HG02759 (cell line): ENCODE results near the gene SYNPO.

ENCODE experiments used
- ATAC-seq: cut with Tn5 transposase; IDR thresholded peaks from one replicate; pipeline ENCODE4 v1.9.1; 2021; ENCODE audit warnings: mild to moderate bottlenecking, moderate library complexity; ENCODE audit not compliant: unreplicated experiment

The SYNPO gene, protein sequence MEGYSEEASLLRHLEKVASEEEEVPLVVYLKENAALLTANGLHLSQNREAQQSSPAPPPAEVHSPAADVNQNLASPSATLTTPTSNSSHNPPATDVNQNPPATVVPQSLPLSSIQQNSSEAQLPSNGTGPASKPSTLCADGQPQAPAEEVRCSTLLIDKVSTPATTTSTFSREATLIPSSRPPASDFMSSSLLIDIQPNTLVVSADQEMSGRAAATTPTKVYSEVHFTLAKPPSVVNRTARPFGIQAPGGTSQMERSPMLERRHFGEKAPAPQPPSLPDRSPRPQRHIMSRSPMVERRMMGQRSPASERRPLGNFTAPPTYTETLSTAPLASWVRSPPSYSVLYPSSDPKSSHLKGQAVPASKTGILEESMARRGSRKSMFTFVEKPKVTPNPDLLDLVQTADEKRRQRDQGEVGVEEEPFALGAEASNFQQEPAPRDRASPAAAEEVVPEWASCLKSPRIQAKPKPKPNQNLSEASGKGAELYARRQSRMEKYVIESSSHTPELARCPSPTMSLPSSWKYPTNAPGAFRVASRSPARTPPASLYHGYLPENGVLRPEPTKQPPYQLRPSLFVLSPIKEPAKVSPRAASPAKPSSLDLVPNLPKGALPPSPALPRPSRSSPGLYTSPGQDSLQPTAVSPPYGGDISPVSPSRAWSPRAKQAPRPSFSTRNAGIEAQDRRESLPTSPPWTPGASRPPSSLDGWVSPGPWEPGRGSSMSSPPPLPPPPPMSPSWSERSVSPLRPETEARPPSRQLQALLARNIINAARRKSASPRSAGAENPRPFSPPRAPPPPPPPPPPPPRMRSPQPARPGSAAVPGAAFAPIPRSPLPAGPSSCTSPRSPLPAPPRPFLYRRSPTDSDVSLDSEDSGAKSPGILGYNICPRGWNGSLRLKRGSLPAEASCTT

DNA sequence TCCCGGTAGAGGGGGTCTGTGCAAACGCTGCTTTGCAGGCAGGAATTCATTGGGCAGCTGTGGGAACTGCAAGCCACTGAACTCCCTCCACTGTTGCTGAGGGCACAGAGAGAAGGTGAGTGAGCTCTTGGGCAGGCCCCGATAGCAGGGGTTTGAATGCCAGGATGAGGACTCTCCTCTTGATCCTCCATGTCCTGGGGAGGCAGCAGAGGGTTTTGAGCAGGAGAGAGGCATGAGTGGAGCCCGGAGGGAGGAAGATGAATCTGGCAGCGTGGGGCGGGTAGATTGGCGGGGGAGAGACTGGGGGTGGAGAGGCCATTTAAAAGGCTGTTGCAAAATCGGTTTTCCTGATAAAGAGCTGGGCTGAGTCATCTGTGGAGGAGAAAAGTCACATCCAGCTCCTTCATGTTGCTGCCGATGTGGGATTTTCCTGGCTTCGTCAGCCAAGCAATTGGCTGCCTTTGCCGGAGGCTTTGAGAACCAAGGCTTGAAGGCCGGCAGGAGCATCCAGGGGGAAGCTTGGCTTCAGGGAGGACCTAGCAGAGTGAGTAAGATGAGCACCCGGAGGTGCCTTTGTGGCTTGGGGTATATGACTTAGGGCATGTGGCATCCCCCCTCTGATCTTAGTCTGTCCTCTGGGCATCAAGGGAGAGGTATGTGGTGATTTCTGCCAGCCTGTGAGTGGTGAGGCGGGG, at the start of gene SYNPO:
Gene SYNPO, plus strand, starts transcription at position 350 of the 695 bp plus-strand sequence. CDS start 7,616 bp downstream, outside the sequence.
- ATAC-seq: no peak

DNA sequence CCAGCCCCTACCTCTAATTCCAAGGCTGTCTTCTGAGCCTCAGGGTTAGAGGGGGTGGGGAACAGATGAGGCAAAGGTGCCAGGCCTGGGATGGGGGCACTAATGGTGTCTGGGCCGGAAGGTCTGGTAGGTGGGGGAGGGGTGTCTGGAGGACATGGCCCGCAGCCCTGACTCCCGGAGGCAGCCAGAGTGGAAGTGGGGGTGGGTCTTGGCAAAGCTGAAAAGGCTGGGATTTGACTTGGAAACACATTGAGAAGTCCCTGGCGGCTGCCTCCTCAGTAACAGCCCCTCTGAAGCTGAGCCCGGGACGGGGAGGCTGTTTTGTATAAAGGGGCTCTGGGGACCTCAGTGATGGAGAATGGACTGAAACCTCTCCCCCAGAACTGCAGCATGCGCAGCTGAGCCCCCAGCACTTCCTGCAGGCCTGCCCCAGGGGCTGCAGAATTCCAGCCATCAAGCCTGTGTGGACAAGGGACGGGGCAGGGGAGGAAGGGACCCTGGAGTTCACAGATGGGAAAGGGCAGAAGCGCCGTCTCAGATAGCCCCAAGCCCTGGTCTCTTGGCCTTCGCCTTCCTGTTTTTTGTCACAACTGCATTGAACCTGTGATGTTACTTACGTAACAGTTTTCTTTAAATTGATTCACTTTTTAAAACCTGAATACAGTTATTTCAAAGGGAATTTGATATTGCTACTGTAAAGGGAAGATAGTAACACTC, 49.3 kb upstream of the SYNPO start:
- no peak for ATAC-seq

DNA sequence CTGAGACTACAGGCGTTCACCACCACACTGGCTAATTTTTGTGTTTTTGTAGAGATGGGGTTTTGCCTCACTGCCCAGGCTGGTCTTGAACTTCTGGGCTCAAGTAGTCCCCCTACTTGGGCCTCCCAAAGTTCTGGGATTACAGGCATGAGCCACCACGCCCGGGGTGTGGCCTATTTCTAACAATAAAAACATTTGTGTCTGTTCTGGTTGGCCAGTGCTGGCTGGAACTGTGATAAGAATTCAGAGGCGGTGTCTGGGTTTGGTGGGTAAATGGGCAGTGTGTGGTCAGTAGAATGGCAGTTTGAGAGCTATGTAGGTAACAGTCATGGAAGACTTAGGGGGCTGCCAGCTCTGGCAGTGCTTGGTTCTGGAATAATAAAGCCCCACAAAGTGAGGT, 46.9 kb upstream of the SYNPO start:
- no peak for ATAC-seq

DNA sequence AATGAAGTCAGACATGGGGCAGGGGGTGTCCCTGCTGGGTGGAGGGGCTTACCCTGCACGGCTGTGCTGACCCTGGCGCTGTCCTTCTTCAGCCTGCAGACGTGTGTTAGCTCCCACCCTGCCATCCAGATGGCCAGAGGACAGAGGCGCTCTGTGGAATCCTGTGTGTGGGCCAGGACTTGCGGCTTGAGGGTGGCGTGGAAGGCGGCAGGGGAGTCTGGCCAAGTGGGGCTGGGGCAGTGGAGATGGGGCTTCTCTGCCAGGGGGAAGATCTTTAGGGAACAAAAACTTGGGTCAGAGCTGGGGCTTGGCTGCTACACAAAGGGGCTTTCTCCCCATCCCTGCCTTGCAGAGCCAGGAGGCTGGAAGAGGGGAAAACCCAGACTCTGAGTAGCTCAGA, 46.5 kb upstream of the SYNPO start:
- no peak for ATAC-seq

DNA sequence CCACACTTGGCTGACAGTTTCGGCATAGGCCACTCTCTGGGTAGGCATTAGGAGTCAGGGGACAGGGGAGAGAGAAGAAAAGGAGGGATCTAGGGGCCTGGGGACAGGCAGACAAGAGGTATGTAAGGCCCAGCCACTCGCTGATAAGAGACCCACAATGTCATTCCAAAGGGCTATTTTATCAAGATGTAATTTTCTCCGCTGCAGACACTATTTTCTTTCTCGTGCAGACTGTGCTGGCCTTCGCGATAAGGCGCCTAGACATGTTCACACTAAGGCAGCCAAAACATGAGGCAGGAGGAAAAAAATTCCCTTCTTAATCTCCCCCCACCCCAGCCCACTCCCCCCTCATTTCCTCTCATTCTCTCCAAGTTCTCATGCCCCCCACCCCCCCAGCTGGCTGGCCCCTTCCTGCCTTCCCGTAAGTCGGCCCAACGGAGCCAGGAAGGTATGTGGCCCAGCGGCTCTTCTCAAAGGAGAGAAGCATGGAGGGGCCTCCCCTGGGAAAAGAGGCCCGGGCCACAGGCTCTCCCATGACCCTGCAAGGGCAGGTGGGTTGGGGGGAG, 44.9 kb upstream of the SYNPO start:
- ATAC-seq: no peak

DNA sequence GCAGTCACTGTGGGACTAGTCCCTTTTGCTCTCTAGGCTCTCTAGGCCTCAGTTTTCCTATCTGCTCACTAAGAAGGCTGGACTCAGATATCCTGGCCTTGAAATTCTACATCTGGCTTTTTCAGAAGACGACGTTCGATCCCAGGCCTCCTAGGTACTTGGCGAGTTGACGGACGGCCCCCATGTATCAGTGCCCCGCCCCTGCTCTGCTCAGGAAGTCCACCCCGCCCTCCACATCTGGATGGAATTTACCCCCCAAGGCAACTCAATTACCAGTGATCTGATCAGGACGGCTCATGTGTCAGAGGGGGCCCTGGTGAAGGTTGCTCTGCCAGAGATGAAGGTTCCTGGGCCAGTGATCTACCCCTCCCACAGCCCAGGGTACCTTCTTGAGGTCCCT, 44.1 kb upstream of the SYNPO start:
- no peak for ATAC-seq

DNA sequence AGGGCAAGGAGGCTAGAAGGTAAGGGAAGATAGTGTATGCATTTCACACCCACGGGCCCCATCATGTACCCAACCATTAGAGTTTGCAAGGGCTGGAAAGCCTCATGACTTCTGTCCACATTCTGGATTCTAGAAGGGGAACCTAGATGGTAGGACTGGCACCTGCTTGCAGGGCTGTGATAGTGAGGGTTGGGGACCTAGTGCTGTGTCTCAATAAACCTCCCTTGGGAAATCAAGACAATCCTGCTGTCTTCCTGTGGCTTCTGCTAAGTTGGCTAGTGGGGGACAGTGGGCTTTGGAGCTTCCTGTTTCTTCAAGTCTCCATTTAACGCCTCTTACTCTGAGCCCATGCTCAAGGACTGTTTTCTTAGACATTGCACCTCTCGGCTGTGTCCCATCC, 43.6 kb upstream of the SYNPO start:
- ATAC-seq: no peak

DNA sequence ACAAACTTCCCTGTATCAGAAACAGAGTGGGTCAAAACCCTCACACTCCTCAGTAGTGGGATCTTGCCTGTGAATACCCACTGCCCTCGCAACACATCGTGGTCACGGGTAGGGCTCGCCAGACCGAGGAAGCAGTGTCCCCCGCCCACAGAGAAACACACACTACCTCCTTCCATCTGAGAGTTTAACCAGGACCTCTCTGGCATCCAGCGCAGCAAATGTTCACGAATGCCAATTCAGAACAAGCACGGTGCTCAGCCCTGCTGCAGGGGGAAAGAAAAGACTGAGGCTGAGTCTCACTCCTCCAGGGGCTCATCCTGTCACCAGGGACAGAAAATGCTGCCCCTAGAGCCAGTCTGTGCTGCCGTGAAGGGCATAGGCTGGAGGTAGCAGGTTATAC, 42.5 kb upstream of the SYNPO start:
- ATAC-seq: no peak

DNA sequence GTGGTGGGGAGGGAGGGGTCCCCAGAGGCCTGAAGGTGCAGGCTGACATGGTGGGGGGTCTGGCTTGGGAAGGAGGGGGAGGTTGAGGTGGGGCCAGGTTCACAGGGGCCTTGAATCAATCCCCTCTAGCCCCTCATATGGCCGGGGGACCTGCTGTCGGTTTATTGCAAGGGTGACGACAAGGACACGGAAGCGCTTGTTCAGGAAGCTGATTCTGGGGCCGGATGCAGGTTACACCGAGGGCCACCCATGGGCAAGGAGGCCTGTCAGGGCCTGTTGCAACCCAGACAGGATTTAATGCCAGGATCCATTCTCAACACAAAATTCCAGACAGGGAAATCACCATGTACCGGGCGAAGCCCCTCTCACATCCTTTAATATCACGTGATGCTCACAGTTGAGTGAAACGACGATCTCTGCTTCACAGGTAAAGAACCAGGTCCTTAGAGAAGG, 41.6 kb upstream of the SYNPO start:
- no peak for ATAC-seq

DNA sequence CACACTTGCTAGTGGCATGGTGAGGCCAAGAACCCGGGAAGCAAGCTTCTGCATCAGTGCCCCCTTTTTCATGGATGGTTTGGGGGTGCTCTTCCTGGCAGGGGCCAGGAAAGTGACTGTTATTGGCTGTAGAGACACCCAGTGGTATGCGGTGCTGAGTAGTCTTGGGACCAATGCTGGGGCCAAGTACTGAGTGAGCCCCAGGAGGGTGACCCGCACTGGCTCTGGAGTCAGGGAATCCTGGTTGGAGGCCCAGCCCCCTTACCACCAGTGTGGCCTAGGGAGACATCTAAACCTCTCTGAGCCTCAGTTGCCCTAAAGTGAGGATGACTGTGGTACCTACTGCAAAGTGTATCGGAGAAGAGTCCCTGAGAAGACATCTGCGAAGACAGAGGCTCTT, 41.2 kb upstream of the SYNPO start:
- no peak for ATAC-seq

DNA sequence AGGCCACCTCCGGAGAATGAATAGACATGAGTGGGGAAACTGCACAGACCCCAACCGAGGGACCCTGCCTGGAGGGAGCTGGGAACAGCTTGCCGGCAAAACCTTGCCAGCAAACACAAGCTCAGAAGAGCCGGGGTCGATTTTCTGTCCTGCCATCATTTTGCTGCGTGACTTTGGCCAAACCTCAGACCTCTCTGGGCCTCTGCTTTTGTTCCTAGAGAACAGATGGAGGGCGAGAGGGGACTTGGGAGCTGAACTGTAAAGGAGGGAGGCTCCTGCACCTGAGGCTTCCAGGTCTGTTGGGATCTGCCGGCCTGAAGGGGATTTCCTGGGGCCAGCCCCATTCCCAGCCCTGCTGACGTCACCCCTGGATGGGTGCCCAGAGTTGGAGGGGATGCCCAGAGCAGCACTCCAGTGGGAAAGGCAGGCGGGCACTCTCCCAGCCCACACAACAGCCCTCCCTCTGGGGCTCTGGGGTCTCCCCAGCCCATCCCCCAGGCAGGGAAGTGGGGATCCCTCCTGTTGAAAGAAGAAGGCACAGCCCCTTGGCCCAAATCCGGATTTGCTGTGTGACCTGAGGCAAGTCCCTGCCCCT, 40.4 kb upstream of the SYNPO start:
- ATAC-seq: no peak

DNA sequence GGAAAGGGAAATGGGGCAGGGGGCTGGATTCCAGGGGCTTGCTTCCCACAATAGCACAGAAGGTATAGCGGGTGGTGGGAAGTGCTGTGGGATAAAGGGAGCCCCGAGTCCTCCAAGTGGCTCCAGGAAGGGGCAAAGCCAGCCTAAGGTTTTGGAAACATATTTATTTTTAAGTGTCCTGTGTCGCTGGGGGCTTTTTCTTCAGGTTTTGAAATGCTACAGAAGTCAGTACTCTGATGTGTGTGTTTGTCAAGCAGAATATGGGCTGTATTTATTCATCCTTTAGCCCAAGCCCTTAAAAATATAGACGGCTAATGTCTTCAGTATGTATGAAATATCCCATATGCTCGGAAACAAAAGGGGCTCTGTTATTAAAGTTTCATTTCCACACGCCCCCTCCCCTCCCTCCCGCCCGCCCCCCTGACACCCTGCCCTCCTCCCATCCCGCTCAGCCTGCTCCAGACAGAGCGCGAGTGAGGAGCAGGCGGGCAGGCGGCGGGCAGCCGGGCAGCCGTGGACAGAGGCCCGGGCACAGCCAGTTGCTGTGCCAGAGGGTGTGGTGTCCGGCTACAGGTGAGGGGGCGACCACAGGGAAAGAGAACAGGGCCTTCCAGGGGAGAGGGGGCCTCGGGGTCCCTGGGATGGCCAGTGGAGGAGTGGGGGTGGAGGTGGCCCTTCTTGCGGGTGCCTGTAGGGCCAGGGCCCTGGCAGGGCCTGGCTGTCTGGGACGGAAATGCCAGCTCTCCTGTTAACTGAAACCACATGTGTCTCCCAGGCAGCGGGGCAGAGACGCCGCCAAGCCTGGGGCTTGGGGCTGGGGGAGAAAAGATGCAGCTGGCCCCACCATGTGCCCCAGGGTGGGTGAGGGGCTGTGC, 39.6 kb upstream of the SYNPO start:
- ATAC-seq: no peak

DNA sequence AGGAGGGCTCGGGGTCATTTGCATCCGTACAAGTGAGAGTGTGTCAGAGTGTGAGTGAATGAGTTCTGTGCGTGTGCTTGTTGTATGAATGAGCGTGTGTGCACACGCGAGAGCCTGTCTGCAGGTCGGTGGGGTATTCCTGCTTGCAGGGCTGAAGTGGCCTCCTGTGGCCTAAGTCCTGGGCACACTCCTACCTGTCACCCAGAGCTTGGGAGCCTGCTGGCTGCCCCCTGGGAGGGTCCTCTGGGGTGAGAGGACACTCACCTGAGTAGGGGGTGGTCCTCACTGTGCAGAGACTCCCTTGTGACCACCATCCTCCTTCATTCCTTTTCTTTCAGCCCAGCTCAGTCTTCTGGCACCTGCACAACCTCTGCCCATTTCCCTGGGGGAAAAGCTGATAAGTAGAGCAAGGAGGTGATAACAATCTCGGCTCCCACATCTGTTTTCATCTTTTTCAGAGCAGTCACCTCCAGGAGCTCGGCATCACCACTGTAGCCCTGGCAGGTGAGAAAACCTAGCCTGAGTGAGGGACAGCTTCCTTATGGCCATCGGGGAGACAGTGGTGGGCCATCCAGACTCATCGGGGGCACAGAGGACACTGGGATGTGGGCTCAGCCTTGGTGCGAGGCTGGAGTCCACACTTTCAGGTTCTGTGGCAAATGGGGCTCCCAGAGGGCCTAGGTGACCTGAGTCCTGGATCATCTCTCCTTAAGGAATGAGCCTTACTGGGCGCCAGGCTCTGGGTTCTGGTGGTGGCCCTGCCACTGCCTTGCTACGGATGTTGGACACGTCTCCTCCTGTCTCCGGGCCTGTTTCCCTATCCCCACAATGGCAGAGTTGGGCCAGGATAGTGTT, 38.7 kb upstream of the SYNPO start:
- ATAC-seq: no peak

DNA sequence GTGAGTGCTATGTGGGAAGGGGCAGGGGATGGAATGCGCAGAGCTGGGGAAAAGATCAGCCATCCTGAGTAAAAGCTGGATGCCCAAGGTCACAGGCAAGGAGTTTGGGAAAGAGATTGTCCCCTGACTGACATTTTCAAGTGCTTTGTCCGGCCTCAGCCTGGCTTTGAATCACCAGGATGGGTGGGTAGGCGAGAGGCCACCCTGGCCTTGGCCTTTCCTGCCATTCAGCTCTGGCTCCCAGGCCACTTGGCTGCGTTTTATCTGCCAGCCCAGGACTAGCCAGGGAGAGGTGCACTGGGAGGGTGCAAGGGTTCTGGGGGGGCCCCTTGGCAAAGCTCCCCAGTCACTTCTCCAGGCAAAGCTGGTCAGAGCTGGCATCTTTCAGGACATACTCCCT, 37.4 kb upstream of the SYNPO start:
- no peak for ATAC-seq

DNA sequence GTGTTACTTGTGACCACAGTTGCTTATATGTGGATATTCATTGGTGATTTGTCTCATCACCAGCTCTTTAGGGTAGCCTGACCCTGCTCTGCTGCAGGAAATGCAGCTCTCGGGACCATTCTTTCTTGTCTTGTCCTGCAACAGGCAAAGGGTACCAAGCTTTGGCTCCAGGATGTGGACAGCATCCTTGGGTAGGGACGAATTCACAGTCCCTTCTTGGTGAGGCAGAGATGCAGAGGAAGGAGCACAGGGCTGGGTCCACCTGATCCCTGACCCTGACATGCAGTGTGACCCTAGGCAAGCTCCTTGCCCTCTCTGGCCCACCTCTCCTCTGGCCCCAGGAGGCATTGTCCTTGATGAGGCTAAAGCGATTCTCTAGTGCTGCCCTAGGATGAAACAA, 37.0 kb upstream of the SYNPO start:
- ATAC-seq: no peak

DNA sequence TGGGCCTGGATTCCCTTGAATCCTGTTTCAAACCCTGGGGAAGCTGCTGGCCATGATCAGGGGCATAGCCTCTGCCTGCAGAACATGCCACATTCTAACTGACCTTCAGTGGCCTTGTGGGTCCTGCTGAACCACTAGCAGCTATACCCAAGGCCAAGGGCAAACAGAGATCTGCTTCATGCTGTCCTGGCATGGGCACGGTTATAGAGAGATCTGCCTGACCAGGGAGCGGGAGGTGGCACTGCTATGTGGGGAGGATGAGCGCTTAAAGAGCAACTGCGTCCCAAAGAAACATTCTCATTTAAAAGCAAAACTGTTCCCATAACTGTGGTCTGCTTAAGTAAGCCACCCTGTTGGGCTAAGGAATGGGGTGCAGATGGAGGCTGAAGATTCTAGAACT, 36.5 kb upstream of the SYNPO start:
- ATAC-seq: no peak

DNA sequence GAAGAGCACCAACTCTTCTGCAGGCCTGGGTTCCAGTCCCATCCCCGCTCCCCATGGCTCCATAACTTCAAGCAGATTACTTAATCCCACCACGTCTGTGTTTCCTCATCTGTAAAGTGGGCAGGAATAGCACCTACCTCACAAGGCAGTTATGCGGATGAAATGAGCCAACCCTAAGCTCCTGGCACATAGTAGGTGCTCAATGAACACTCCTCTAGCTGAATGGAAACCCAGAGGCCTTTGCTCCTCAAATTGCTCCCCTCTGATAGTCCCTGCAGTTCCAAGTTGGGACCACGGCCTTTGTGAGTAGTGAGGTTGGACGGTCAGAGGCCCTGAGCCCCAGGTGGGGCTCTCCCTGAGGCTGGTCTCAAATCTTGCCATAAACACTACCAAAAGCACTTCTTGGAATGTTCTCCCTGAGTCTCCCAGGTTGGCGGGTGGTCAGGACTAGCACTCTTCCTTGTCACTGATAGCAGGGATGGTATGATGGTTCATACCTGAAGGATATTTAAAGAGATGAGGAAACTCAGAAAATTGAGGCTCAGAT, 35.5 kb upstream of the SYNPO start:
- no peak for ATAC-seq

DNA sequence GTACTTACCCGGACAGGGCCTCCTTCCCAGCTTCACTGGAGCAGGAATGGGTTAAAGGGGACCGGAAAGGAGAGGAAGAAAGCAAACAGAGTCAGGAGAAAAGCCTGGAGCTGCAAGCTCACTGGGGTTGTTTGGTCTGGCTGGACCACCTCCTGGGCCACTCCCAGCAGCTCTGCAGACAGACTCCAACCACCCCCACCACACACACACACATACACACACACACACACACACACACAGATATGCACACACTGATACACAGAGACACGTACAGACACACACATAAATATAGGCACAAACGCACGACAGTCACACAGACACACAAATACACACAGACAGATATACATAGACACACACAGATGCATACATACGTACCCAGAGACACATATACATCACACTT, 34.9 kb upstream of the SYNPO start:
- no peak for ATAC-seq
